ENCODE results near the gene SLC44A1.
A peak's percentile ranks its signal among the peaks of the same experiment; 100 is the strongest.

SLC44A1 gene

GRCh38 chr9:105244003-105244733 lies at the start of gene SLC44A1:
SLC44A1 (plus strand) TSS chr9:105244651; CDS start chr9:105244869, 218 bp downstream.
- DNase-seq: peak; percentile 90 to 94

- DNase-seq: no peak
Observed at GRCh38 chr9:105195259-105195658, 49.2 kb upstream of the SLC44A1 start.

- DNase-seq: no peak
Observed at GRCh38 chr9:105198023-105198422, 46.4 kb upstream of the SLC44A1 start.

- DNase-seq: no peak
Observed at GRCh38 chr9:105198865-105199264, 45.6 kb upstream of the SLC44A1 start.

- no peak for DNase-seq
Observed at GRCh38 chr9:105204416-105204815, 40.0 kb upstream of the SLC44A1 start.

GRCh38 chr9:105205787-105206495 lies 38.5 kb upstream of the SLC44A1 start:
- no peak for DNase-seq

- DNase-seq: no peak
Observed at GRCh38 chr9:105206496-105206820, 38.0 kb upstream of the SLC44A1 start.

- DNase-seq: no peak
Observed at GRCh38 chr9:105206821-105207699, 37.4 kb upstream of the SLC44A1 start.

- DNase-seq: no peak
Observed at GRCh38 chr9:105216440-105217178, 27.8 kb upstream of the SLC44A1 start.

- no peak for DNase-seq
Observed at GRCh38 chr9:105218673-105219072, 25.8 kb upstream of the SLC44A1 start.

- no peak for DNase-seq
Observed at GRCh38 chr9:105219291-105219805, 25.1 kb upstream of the SLC44A1 start.

GRCh38 chr9:105220451-105220850 lies 24.0 kb upstream of the SLC44A1 start:
- no peak for DNase-seq

GRCh38 chr9:105223544-105224140 lies 20.8 kb upstream of the SLC44A1 start:
- DNase-seq: no peak

GRCh38 chr9:105226055-105226454 lies 18.4 kb upstream of the SLC44A1 start:
- no peak for DNase-seq

GRCh38 chr9:105232207-105232606 lies 12.2 kb upstream of the SLC44A1 start:
- DNase-seq: no peak

- no peak for DNase-seq
Observed at GRCh38 chr9:105233873-105234272, 10.6 kb upstream of the SLC44A1 start.

- DNase-seq: no peak
Observed at GRCh38 chr9:105236261-105236660, 8.2 kb upstream of the SLC44A1 start.

GRCh38 chr9:105237246-105237645 lies 7.2 kb upstream of the SLC44A1 start:
- DNase-seq: no peak

- DNase-seq: no peak
Observed at GRCh38 chr9:105238302-105238701, 6.1 kb upstream of the SLC44A1 start.

- no peak for DNase-seq
Observed at GRCh38 chr9:105241356-105242043, 3.0 kb upstream of the SLC44A1 start.

GRCh38 chr9:105242062-105242461 lies 2.4 kb upstream of the SLC44A1 start:
- no peak for DNase-seq

GRCh38 chr9:105242557-105242956 lies 1.9 kb upstream of the SLC44A1 start:
- DNase-seq: no peak
